ENCODE measurements around the gene GP2.
"Not testable (repeated sequence)": the region's sequence is repeated elsewhere in the genome, so short reads cannot be mapped to it uniquely, and the experiment has no call there.

GP2 gene

DNA sequence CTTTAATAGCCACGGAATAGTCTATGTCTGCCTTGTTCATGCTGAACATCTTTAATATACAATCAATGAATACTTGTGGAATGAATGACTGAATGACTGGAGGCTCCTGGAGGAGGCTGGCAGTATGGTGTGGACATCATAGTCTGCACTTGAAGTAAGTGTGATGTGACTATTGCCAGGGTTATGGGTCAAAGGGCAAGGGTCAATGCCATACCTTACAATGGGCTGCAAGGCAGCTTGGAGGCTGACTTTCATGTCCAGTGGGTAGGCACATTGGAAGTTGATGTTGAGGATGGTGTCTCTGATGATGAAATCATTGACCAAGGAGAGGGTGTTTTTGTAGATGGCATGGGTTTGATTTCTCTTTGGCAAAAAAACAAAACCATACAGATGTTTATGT, 7.9 kb downstream of the GP2 start:
- Histone ChIP-seq H3K9ac (no peak overlapping the region), H3K4me2 (no peak overlapping the region), H3K4me1 (no peaks in the 10 kb centered on the region), H3K27me3 (no peaks in the 10 kb centered on the region), H4K20me1 (peaks cover 0 to 4% (median 0%) of the 10 kb centered on the region in 11 experiments; a peak in 1 of 22 replicates), H3K36me3 (no peaks in the 10 kb centered on the region), H3K27ac (no peak overlapping the region), H3K4me3 (no peak overlapping the region), H3K9me3 (replicated peaks in 1 of 11) (no peaks in the 10 kb centered on the region)
- no peak for TF ChIP-seq Cebpa-rat (IDR thresholded peaks at IDR 0.05)

DNA sequence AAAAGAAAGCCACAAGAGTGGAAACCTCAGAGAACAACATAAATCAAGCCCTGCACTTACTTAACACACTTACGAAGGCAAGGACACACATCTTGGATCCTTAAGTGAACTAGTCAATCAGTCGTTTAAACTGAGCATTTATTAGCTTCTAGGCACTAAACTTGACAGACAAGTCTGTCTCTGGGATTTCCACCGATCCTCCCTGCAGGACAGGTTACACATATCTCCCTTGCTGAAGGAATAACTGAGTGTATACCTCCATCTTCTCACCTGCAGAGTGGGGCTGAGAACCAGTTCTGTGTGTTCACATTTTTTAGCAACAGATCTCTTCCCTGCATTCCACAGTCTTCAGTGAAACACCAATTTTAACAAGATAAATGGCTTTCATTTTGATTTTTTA, 8.9 kb downstream of the GP2 start:
- peaks cover 0 to 4% (median 0%) of the 10 kb centered on the region in 11 experiments; a peak in 1 of 22 replicates for H4K20me1 ChIP-seq
- H3K27ac ChIP-seq = no peak overlapping the region
- H3K27me3 ChIP-seq = no peaks in the 10 kb centered on the region
- H3K4me1 ChIP-seq = no peaks in the 10 kb centered on the region
- no peak overlapping the region for H3K9ac ChIP-seq
- TF ChIP-seq Cebpa-rat (IDR thresholded peaks at IDR 0.05) = no peak
- H3K4me2 ChIP-seq = no peak overlapping the region
- H3K4me3 ChIP-seq = no peak overlapping the region
- H3K9me3 ChIP-seq (replicated peaks in 1 of 11) = no peaks in the 10 kb centered on the region
- no peaks in the 10 kb centered on the region for H3K36me3 ChIP-seq

DNA sequence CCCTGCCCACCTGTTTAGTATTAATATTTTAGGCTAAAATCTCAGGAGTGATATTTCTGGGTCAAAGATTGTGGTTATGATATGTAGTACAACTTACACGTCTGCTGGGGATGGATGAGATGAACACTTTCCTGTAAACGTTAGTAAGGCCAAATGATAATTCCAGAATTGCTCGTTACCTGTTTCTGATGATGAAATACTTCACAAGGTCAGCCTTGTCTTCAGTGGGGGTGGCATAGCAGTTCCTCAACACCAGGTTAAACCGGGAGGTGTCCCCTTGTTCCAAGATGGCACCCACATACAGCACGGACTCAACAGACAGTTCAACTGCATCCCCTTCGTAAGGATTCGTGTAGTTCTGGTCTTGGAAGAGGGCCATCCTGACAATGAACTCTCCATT, 9.3 kb downstream of the GP2 start:
- Histone ChIP-seq H3K4me1 (no peaks in the 10 kb centered on the region), H3K4me3 (no peak overlapping the region), H3K36me3 (no peaks in the 10 kb centered on the region), H3K27me3 (no peaks in the 10 kb centered on the region), H3K9me3 (replicated peaks in 1 of 11) (no peaks in the 10 kb centered on the region), H3K27ac (no peak overlapping the region), H3K4me2 (no peak overlapping the region), H4K20me1 (peaks cover 0 to 3% (median 0%) of the 10 kb centered on the region in 11 experiments; a peak in 1 of 22 replicates), H3K9ac (no peak overlapping the region)
- TF ChIP-seq Cebpa-rat (IDR thresholded peaks at IDR 0.05) = no peak

DNA sequence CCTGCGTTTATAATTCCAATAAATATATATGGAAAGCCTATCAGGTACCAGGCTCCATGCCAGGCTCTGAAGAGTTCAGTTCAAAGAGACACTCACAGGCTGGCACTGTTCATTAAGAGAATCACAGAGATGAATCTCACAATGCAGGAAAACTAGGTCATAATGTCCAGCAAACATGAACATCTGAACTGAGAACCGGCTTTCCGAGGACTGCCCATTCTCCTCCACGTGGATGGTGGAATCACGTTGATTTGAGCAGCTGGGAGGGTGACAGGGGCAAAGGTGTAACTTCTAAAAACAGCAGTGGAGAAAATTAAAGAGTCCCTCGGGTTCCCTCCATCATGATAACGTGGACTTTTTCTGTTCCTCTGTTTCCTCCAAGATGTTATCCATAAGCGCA, 10.2 kb downstream of the GP2 start:
- Histone ChIP-seq H3K9ac (no peak overlapping the region), H3K4me3 (no peak overlapping the region)
- TF ChIP-seq Cebpa-rat (IDR thresholded peaks at IDR 0.05) = no peak

DNA sequence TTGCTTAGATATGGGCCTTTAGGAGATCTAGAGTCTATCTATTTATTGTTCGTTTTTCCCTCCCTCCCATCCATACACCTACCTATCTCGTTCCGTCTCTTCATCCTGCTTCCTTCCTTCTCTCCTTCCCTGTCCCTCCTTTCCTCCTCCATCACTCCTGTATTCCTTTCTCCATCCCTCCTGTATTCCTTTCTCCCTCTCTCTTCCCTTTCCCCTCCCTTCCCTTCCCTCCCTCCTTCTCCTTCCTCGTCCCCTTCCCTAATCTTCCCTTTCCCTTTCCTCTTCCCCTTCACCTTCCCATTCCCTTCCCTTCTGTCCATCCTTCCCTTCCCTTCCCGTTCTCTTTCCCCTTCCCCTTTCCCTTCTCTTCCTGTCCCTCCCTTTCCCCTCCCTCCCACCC, 10.6 kb downstream of the GP2 start:
- H3K4me1 ChIP-seq = no peaks in the 10 kb centered on the region
- H3K9me3 ChIP-seq (replicated peaks in 1 of 11) = no peaks in the 10 kb centered on the region
- no peak overlapping the region for H3K9ac ChIP-seq
- H3K4me3 ChIP-seq = no peak overlapping the region
- H3K4me2 ChIP-seq = no peak overlapping the region
- no peaks in the 10 kb centered on the region for H3K27me3 ChIP-seq
- TF ChIP-seq Cebpa-rat (IDR thresholded peaks at IDR 0.05) = no peak
- H3K36me3 ChIP-seq = no peaks in the 10 kb centered on the region
- no peaks in the 10 kb centered on the region for H4K20me1 ChIP-seq
- H3K27ac ChIP-seq = no peak overlapping the region

More for the DNA sequence above, 10.2 kb downstream of the GP2 start:
- no peaks in the 10 kb centered on the region for H3K4me1 ChIP-seq
- no peak overlapping the region for H3K27ac ChIP-seq
- H3K36me3 ChIP-seq = no peaks in the 10 kb centered on the region
- H3K4me2 ChIP-seq = no peak overlapping the region
- H3K9me3 ChIP-seq (replicated peaks in 1 of 11) = no peaks in the 10 kb centered on the region
- no peaks in the 10 kb centered on the region for H3K27me3 ChIP-seq
- H4K20me1 ChIP-seq = no peaks in the 10 kb centered on the region

DNA sequence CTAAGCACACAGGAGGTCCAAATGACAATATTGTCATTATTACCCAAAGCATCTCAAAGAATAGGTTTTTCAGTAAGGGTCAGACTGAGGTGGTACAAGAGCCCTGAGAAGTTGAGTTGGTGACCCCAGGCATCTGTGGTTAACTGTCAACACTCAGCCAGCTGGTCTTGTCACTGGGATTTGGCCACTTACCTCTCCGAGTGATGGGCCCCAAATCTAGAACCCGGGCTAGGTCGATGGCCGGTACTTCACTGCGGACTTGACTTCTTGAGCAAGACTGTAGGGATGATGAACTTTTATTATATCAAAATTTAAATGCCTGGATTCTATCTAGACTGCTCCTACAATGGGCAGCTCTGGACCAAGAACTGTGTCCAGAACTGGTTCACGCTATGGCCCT, 11.5 kb downstream of the GP2 start:
- H3K36me3 ChIP-seq = no peaks in the 10 kb centered on the region
- H3K9me3 ChIP-seq (replicated peaks in 1 of 11) = no peaks in the 10 kb centered on the region
- H3K4me3 ChIP-seq = no peak overlapping the region
- H3K4me2 ChIP-seq = no peak overlapping the region
- TF ChIP-seq Cebpa-rat (IDR thresholded peaks at IDR 0.05) = no peak
- H3K9ac ChIP-seq = no peak overlapping the region
- H3K4me1 ChIP-seq = no peaks in the 10 kb centered on the region
- no peaks in the 10 kb centered on the region for H3K27me3 ChIP-seq
- H4K20me1 ChIP-seq = no peaks in the 10 kb centered on the region
- H3K27ac ChIP-seq = no peak overlapping the region

DNA sequence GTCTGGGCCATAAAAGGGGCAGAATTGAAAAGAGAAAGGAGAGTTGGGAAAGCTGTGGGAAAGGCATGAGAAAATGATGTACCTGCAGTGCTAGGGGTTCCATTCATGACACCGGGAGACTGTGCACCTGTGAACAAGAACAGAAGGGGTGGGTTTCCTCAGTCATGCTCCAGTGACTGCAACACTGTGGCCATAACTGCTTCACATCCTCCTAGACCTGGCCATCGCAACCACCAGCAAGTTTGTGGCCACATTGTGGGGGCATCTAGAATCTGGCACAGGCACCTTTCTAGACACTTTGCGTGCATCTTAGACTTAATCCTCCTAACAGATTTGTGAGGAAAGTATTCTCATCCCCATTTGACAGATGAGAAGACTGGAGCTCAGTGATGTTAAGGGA, 12.7 kb downstream of the GP2 start:
- H3K9me3 ChIP-seq (replicated peaks in 1 of 11) = no peaks in the 10 kb centered on the region

DNA sequence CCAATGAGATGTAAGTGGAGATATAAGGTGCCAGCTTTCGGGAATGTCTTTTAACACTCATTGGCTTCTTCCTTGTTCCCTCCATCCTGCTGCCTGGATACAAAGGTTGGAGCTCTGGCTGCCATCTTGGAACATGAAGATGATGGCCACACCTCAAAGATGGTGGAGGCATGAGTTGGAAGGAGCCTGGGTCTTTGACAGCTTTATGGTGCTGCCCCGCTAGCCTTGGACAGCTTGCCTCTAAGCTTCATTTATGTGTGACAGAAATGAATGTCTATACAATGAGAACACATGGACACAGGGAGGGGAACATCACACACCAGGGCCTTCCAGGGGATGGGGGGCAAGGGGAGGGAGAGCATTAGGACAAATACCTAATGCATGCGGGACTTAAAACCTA, 13.6 kb downstream of the GP2 start:
- TF ChIP-seq Cebpa-rat (IDR thresholded peaks at IDR 0.05) = no peak
- Histone ChIP-seq H3K9me3 (replicated peaks in 1 of 11) (no peaks in the 10 kb centered on the region), H3K27ac (no peak overlapping the region), H4K20me1 (no peaks in the 10 kb centered on the region), H3K4me2 (no peak overlapping the region), H3K4me3 (no peak overlapping the region), H3K4me1 (no peaks in the 10 kb centered on the region), H3K9ac (no peak overlapping the region), H3K36me3 (no peaks in the 10 kb centered on the region), H3K27me3 (no peaks in the 10 kb centered on the region)

More for the DNA sequence above, 12.7 kb downstream of the GP2 start:
- TF ChIP-seq Cebpa-rat (IDR thresholded peaks at IDR 0.05) = no peak
- H3K9ac ChIP-seq = no peak overlapping the region
- no peak overlapping the region for H3K4me2 ChIP-seq
- H3K4me3 ChIP-seq = no peak overlapping the region
- no peaks in the 10 kb centered on the region for H3K4me1 ChIP-seq
- H3K27ac ChIP-seq = no peak overlapping the region
- no peaks in the 10 kb centered on the region for H3K27me3 ChIP-seq
- no peaks in the 10 kb centered on the region for H4K20me1 ChIP-seq
- H3K36me3 ChIP-seq = no peaks in the 10 kb centered on the region

DNA sequence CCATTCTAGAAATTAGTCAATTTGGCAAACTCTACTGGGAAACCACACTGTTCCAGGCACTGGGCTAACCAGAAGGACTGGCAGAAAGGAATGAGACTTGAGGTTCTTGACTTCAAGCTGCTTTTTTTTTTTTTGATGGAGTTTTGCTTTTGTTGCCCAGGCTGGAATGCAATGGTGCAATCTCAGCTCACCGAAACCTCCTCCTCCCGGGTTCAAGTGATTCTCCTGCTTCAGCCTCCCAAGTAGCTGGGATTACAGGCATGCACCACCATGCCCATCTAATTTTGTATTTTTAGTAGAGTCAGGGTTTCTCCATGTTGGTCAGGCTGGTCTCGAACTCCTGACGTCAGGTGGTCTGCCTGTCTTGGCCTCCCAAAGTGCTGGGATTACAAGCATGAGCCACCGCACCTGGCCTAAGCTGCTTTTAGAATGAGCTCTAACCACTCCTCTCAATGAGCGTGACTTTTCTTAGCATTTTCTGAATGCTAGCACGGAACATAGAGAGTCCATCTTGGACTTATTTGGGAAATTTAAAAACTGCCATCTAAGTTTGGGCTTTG, 14.7 kb downstream of the GP2 start:
- H3K4me2 ChIP-seq; H3K4me1 ChIP-seq; H3K27me3 ChIP-seq; H3K4me3 ChIP-seq; H3K9me3 ChIP-seq (replicated peaks in 1 of 11); H3K9ac ChIP-seq; H3K27ac ChIP-seq; H4K20me1 ChIP-seq; H3K36me3 ChIP-seq: not testable (repeated sequence)

DNA sequence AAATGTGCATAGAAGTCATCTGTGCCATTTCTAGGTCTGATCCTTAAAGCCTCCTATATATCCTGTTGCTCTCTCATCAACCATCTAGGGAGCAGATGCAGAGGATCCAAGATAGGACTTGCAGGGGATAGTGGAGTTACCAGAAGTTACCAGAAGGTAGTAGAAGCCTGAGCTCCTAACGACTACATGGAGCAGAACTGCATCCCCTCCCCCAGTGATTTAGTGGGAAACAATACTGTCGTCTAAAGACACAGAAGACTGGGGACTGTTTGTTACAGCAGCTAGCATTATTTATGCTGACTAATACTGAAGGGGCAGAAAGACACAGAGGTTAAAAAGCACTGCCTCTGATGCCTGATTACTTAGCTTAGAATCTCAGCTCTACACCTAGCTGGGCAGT, 15.8 kb downstream of the GP2 start:
- no peak for TF ChIP-seq Cebpa-rat (IDR thresholded peaks at IDR 0.05)
- H3K27me3 ChIP-seq = no peaks in the 10 kb centered on the region
- H4K20me1 ChIP-seq = no peaks in the 10 kb centered on the region
- no peak overlapping the region for H3K4me3 ChIP-seq
- no peak overlapping the region for H3K9ac ChIP-seq
- no peak overlapping the region for H3K27ac ChIP-seq
- no peak overlapping the region for H3K4me2 ChIP-seq
- H3K9me3 ChIP-seq (replicated peaks in 1 of 11) = no peaks in the 10 kb centered on the region
- H3K4me1 ChIP-seq = no peaks in the 10 kb centered on the region
- no peaks in the 10 kb centered on the region for H3K36me3 ChIP-seq
